HEK293T (cell line): ENCODE results near the gene TSPYL4.

Experiments used
- CTCF ChIA-PET: fragments of 350-600 bp; formaldehyde crosslinking; extraction: SDS; loops from one replicate; lab custom pipeline; 2021; ENCODE audit warnings: antibody characterized with exemption, inconsistent platforms; lab: Yijun Ruan, JAX
- POLR2A ChIA-PET: fragments of 350-600 bp; formaldehyde crosslinking; extraction: SDS; loops from one replicate; lab custom pipeline; 2020; ENCODE audit warnings: antibody characterized with exemption, inconsistent platforms; lab: Yijun Ruan, JAX
- DNase-seq: peaks from one replicate; pipeline ENCODE4 v3.0.0; 2012; ENCODE audit warnings: mixed read lengths; ENCODE audit errors: extremely low spot score
- ARNT ChIP-seq: fragments of 450-650 bp; IDR thresholded peaks from 2 replicates; pipeline ENCODE4 v1.6.1; 2017; ENCODE audit warnings: mild to moderate bottlenecking
- ELF4 ChIP-seq: fragments of 450-650 bp; IDR thresholded peaks from 2 replicates; pipeline ENCODE4 v1.6.1; 2017; ENCODE audit warnings: antibody characterized with exemption
- FOXA1 ChIP-seq: fragments of 450-650 bp; IDR thresholded peaks from 2 replicates; pipeline ENCODE4 v1.6.1; 2016; ENCODE audit warnings: mild to moderate bottlenecking
- FOXK2 ChIP-seq: fragments of 450-650 bp; IDR thresholded peaks from 2 replicates; pipeline ENCODE4 v1.6.1; 2016; ENCODE audit warnings: mild to moderate bottlenecking
- FOXM1 ChIP-seq: fragments of 450-650 bp; IDR thresholded peaks from 2 replicates; pipeline ENCODE4 v1.6.1; 2017; ENCODE audit warnings: mild to moderate bottlenecking, borderline replicate concordance
- HDGF ChIP-seq: fragments of 450-650 bp; IDR thresholded peaks from 2 replicates; pipeline ENCODE4 v1.6.1; 2017; ENCODE audit warnings: antibody characterized with exemption, borderline replicate concordance
- L3MBTL2 ChIP-seq: fragments of 450-650 bp; conservative IDR thresholded peaks from 2 replicates; pipeline ENCODE4 v1.6.1; 2016; ENCODE audit warnings: mild to moderate bottlenecking
- NFRKB ChIP-seq: fragments of 450-650 bp; IDR thresholded peaks from 2 replicates; pipeline ENCODE4 v1.6.1; 2016; ENCODE audit warnings: mild to moderate bottlenecking, moderate library complexity
- PKNOX1 ChIP-seq: fragments of 450-650 bp; IDR thresholded peaks from 2 replicates; pipeline ENCODE4 v1.6.1; 2016
- SP1 ChIP-seq: fragments of 450-650 bp; IDR thresholded peaks from 2 replicates; pipeline ENCODE4 v1.6.1; 2017
- SUZ12 ChIP-seq: fragments of 450-650 bp; IDR thresholded peaks from 2 replicates; pipeline ENCODE4 v1.6.1; 2016; ENCODE audit warnings: mild to moderate bottlenecking
- TARDBP ChIP-seq: fragments of 450-650 bp; IDR thresholded peaks from 2 replicates; pipeline ENCODE4 v1.6.1; 2016
- ZNF384 ChIP-seq: fragments of 450-650 bp; IDR thresholded peaks from 2 replicates; pipeline ENCODE4 v1.6.1; 2016

Gene TSPYL4

GRCh38 chr6:116206231-116206903 is 47.5 kb downstream of the TSPYL4 start:
- ChIA-PET POLR2A (no interaction called here), CTCF (interaction anchor here (1.5 kb wide), 1 partner anchor 11 kb away, joined by 6 read pairs; no protein-coding TSS in a partner anchor)
- TF ChIP-seq ELF4 (no peak), HDGF (no peak)
- no peak for DNase-seq

- POLR2A ChIA-PET = no interaction called here
- CTCF ChIA-PET = interaction anchor here (0.5 to 1.2 kb wide), 2 partner anchors 15 to 759 kb away, joined by 4 read pairs; no protein-coding TSS in a partner anchor
- no peak for DNase-seq
- TF ChIP-seq ELF4 (no peak), ZNF384 (no peak), SP1 (no peak), SUZ12 (no peak), L3MBTL2 (no peak), ARNT (no peak)
These were observed 48.6 kb downstream of the TSPYL4 start for GRCh38 chr6:116205281-116205680.

- CTCF ChIA-PET = no interaction called here
- POLR2A ChIA-PET = no interaction called here
- TF ChIP-seq FOXM1 (no peak), FOXA1 (no peak), PKNOX1 (no peak), SUZ12 (no peak), NFRKB (no peak), TARDBP (no peak), FOXK2 (no peak)
- DNase-seq = no peak
These were observed 52.3 kb downstream of the TSPYL4 start for GRCh38 chr6:116201538-116201937.

- POLR2A ChIA-PET = no interaction called here
- DNase-seq = no peak
- CTCF ChIA-PET = no interaction called here
These were observed 53.1 kb downstream of the TSPYL4 start for GRCh38 chr6:116200619-116201249.

More at GRCh38 chr6:116200619-116201249, 53.1 kb downstream of the TSPYL4 start:
- no peak for TF ChIP-seq SUZ12
